GM23248 (cell line): ENCODE data around the gene SLC16A2. TPM values are rescaled to one million over a fixed set of nuclear protein-coding genes. Genes with fewer than 3 reads are reported as not detected.

ENCODE experiments used
- DNase-seq: peaks from one replicate; pipeline ENCODE4 v3.0.0-alpha.2; 2015
- H2AFZ ChIP-seq: fragments of 200-600 bp; sonication (generic); 2 replicates; pipeline ENCODE4 v1.6.1; 2016; ENCODE audit warnings: antibody characterized with exemption
- H3F3A ChIP-seq: fragments of 200-600 bp; sonication (generic); 2 replicates; pipeline ENCODE4 v1.6.1; 2016; ENCODE audit warnings: mild to moderate bottlenecking, antibody characterized with exemption, mixed run types; ENCODE audit not compliant: insufficient read depth
- H3K27ac ChIP-seq: fragments of 200-600 bp; sonication (generic); 2 replicates; pipeline ENCODE4 v1.5.1; 2016; ENCODE audit warnings: mild to moderate bottlenecking
- H3K27me3 ChIP-seq: fragments of 200-600 bp; sonication (generic); replicated peaks from 2 replicates; pipeline ENCODE4 v1.6.1; 2016; ENCODE audit warnings: mild to moderate bottlenecking; ENCODE audit not compliant: insufficient read depth
- H3K36me3 ChIP-seq: fragments of 200-600 bp; sonication (generic); 2 replicates; pipeline ENCODE4 v1.6.1; 2016; ENCODE audit warnings: low read depth, mild to moderate bottlenecking
- H3K4me1 ChIP-seq: fragments of 200-600 bp; sonication (generic); 2 replicates; pipeline ENCODE4 v1.6.1; 2016; ENCODE audit warnings: mild to moderate bottlenecking; ENCODE audit not compliant: insufficient read depth
- H3K4me2 ChIP-seq: fragments of 200-600 bp; sonication (generic); one replicate; pipeline ENCODE4 v1.6.1; 2016; ENCODE audit warnings: mild to moderate bottlenecking; ENCODE audit not compliant: unreplicated experiment
- H3K4me3 ChIP-seq: fragments of 200-600 bp; sonication (generic); 2 replicates; pipeline ENCODE4 v1.5.1; 2016; ENCODE audit warnings: mild to moderate bottlenecking
- H3K79me2 ChIP-seq: fragments of 200-600 bp; sonication (generic); 2 replicates; pipeline ENCODE4 v1.6.1; 2016; ENCODE audit warnings: mild to moderate bottlenecking; ENCODE audit not compliant: insufficient read depth
- H3K9ac ChIP-seq: fragments of 200-600 bp; sonication (generic); 2 replicates; pipeline ENCODE4 v1.6.1; 2016; ENCODE audit warnings: mild to moderate bottlenecking
- H3K9me2 ChIP-seq: fragments of 200-600 bp; sonication (generic); 2 replicates; pipeline ENCODE4 v1.6.1; 2016; ENCODE audit warnings: mixed run types, mild to moderate bottlenecking, moderate library complexity; ENCODE audit not compliant: insufficient read depth
- H3K9me3 ChIP-seq: fragments of 200-600 bp; sonication (generic); one replicate; pipeline ENCODE4 v1.6.1; 2017; ENCODE audit warnings: low read depth
- H4K20me1 ChIP-seq: fragments of 200-600 bp; sonication (generic); 2 replicates; pipeline ENCODE4 v1.6.0; 2016; ENCODE audit not compliant: insufficient read depth
- EZH2 ChIP-seq: fragments of 200-600 bp; sonication (generic); IDR thresholded peaks from 2 replicates; pipeline ENCODE4 v1.6.1; 2018; ENCODE audit warnings: antibody characterized with exemption, mild to moderate bottlenecking; ENCODE audit not compliant: insufficient read depth, poor library complexity, severe bottlenecking
- EZH2phosphoT487 ChIP-seq: fragments of 200-600 bp; sonication (generic); IDR thresholded peaks from 2 replicates; pipeline ENCODE4 v1.6.1; 2018; ENCODE audit warnings: antibody characterized with exemption, moderate library complexity, mild to moderate bottlenecking, low read depth; ENCODE audit not compliant: insufficient read depth
- WGBS, 2 experiments: methylation state at CpG; one replicate each; pipeline ENCODE4 v1.1.6; 2015 to 2017; ENCODE audit warnings: low lambda C conversion rate in 2 of 2, low coverage in 1 of 2; ENCODE audit errors: missing lambda C conversion rate in 2 of 2; 5-methylcytosine and 5-hydroxymethylcytosine counted together
- in situ Hi-C: fragments of 300-500 bp; cut with MboI; formaldehyde crosslinking; loops from 2 replicates; pipeline ENCODE4 v1.15.0; 2020
- polyA plus RNA-seq: library from polyadenylated mRNA; unstranded; fragments of >200 nt; fragmentation: Nextera tagmentation; extraction: Ambion mirVana; gene quantifications from 2 replicates; pipeline ENCODE4 v1.2.1, GENCODE V29; 2016
- total RNA-seq: library from RNA; depleted of rRNA; stranded (reverse); fragments of >200 nt; shearing (Covaris generic); gene quantifications from 2 replicates; pipeline ENCODE4 v1.2.3, GENCODE V29; 2014

Gene SLC16A2
- total and polyA plus RNA-seq, 2 experiments from 2014 or later: 53.0 to 55.6 TPM

DNA sequence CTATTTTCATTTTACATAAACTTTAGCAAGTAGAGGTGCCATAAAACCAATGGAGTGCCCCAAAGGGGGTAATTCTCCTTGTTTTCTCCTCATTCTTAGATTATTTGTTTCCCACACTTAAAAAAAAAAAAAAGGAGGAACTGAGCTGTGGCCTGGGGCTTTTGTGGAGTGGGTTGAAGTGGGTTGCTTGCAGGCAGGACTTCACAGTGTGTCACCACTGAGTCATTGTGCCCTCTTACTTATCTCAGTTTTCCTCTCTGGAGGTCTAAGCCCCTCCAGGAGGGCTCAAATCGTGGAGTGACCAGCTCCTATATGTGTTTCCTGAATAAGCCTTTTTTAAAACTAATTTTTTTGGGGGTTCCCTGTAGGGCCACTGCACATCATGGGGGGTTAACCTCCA is 69.0 kb downstream of the SLC16A2 start:
- Histone ChIP-seq H3K27me3 (no peaks in the 10 kb centered on the region), H3K27ac (no peak overlapping the region), H3K36me3 (no peaks in the 10 kb centered on the region), H2AFZ (no peak overlapping the region), H3K9ac (no peak overlapping the region), H3K9me3 (no peaks in the 10 kb centered on the region), H3K9me2 (no peaks in the 10 kb centered on the region), H4K20me1 (no peaks in the 10 kb centered on the region), H3K79me2 (no peaks in the 10 kb centered on the region), H3K4me2 (no peak overlapping the region), H3K4me1 (no peaks in the 10 kb centered on the region), H3F3A (no peaks in the 10 kb centered on the region), H3K4me3 (no peak overlapping the region)
- in situ Hi-C loops: no loop called here
- TF ChIP-seq EZH2 (no peak), EZH2phosphoT487 (no peak)
- WGBS, 2 experiments: 100% methylated on average over 1 of the region's 1 CpG
- DNase-seq: no peak

DNA sequence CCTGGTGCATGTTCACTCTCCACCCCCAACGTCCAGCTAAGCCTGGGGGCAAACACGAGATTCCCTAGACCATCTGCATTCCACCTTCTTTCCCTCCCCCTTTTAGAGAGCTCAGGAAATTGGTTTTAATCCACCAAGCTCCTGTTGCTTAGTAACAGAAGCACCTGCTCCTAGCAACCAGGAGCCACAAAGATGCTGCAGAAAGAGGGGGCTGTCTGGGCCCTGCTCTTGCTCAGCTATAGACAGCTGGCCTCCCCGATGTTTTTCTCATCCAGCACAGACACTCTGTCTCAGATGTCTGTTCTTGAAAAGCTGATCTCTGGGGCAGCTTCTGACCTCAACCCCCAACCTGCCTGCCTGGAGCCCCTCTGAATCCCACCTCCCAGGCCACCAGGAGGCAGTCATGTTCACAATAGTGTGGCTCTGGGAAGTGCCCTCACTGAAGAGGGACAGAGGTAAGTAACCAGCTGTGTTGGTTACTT is 71.5 kb downstream of the SLC16A2 start:
- no peaks in the 10 kb centered on the region for H4K20me1 ChIP-seq
- H3K4me1 ChIP-seq: no peaks in the 10 kb centered on the region
- no peak overlapping the region for H3K27ac ChIP-seq
- no peak for TF ChIP-seq EZH2
- TF ChIP-seq EZH2phosphoT487: no peak
- no peak for DNase-seq
- in situ Hi-C loops: no loop called here
- H3K27me3 ChIP-seq: no peaks in the 10 kb centered on the region
- H3K9ac ChIP-seq: no peak overlapping the region
- no peaks in the 10 kb centered on the region for H3K9me2 ChIP-seq
- H3F3A ChIP-seq: no peaks in the 10 kb centered on the region
- 89 to 94% methylated on average over 3 of the region's 3 CpGs for WGBS, 2 experiments
- H3K4me2 ChIP-seq: no peak overlapping the region
- H3K36me3 ChIP-seq: no peaks in the 10 kb centered on the region
- H3K9me3 ChIP-seq: no peaks in the 10 kb centered on the region
- no peaks in the 10 kb centered on the region for H3K79me2 ChIP-seq
- no peak overlapping the region for H3K4me3 ChIP-seq
- H2AFZ ChIP-seq: no peak overlapping the region

DNA sequence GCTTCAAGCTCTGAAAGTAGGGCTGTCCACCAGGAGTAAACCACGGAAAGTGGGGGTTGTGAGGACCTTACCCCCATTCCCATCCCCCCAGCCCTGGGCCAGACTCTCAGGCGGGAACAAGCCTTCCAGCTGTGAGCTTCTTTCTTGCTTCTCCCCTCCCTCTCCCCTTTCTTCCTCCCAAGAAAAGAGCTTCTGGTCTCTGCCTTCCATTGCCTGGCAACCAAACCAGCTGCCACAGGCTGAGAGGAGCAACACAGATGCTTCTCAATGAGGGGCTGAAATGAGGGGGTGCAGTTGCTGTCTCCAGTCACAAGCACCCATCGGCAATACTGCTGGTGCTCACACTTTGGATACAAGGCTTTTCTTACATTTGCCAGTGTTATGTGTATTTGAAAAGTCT is 72.5 kb downstream of the SLC16A2 start:
- H3F3A ChIP-seq: no peaks in the 10 kb centered on the region
- WGBS, 2 experiments: 92 to 100% methylated on average over 2 to 3 of the region's 3 CpGs
- H3K79me2 ChIP-seq: no peaks in the 10 kb centered on the region
- TF ChIP-seq EZH2: no peak
- no peak overlapping the region for H3K27ac ChIP-seq
- H3K4me3 ChIP-seq: no peak overlapping the region
- H3K4me2 ChIP-seq: no peak overlapping the region
- H4K20me1 ChIP-seq: no peaks in the 10 kb centered on the region
- H3K36me3 ChIP-seq: no peaks in the 10 kb centered on the region
- H3K9me2 ChIP-seq: no peaks in the 10 kb centered on the region
- H3K9ac ChIP-seq: no peak overlapping the region
- no peaks in the 10 kb centered on the region for H3K27me3 ChIP-seq
- no peaks in the 10 kb centered on the region for H3K4me1 ChIP-seq
- no peaks in the 10 kb centered on the region for H3K9me3 ChIP-seq
- in situ Hi-C loops: no loop called here
- no peak overlapping the region for H2AFZ ChIP-seq
- DNase-seq: no peak

DNA sequence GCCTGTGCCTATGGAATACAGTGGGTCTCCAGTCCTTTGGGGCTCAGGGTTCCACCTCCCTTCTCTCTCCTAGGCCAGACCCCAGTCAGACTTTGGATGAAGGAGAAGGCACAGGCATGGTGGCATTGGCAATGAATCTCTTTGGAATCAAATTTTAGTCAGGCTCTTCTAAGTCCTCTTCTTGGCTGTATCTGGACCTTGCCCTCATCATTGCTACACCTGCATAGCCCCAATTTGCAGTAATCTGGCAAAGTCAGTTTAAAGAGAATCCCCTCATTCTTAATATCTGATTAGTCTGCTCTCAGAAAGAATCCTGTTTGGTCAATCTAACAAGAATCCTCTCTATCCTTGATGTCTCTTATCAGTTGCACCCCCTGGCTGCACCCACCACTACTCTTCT is 77.6 kb downstream of the SLC16A2 start:
- H3K9ac ChIP-seq: no peak overlapping the region
- H3F3A ChIP-seq: no peaks in the 10 kb centered on the region
- in situ Hi-C loops: no loop called here
- no peak for DNase-seq
- H4K20me1 ChIP-seq: no peaks in the 10 kb centered on the region
- no peaks in the 10 kb centered on the region for H3K27me3 ChIP-seq
- TF ChIP-seq EZH2: no peak
- no peak for TF ChIP-seq EZH2phosphoT487
- 0 out of 2 replicates have a peak, but pooled peaks cover 5% of the 10 kb centered on the region for H3K79me2 ChIP-seq
- no peaks in the 10 kb centered on the region for H3K36me3 ChIP-seq
- no peak overlapping the region for H3K4me2 ChIP-seq
- no peaks in the 10 kb centered on the region for H3K9me2 ChIP-seq
- H3K4me3 ChIP-seq: no peak overlapping the region
- H2AFZ ChIP-seq: no peak overlapping the region
- no peaks in the 10 kb centered on the region for H3K4me1 ChIP-seq
- H3K27ac ChIP-seq: no peak overlapping the region
- H3K9me3 ChIP-seq: no peaks in the 10 kb centered on the region

DNA sequence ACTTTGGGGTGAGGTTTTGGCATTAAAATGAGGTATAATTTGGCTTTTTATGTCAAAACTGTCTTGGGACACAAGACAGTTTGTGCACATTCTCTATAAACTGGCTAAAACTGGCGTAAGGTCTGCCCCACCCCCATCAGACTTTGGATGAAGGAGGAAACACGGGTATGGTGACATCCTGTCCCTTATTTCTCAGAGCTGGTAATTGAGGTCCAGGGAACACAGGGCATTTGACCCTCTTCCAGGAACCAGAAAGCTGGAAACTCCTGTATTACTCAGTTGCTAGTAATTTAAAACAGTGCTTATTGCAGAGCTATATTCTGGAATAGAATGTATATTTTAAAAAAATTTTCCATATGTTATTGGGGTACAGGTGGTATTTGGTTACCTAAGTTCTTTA is 78.8 kb downstream of the SLC16A2 start:
- H3K4me3 ChIP-seq: no peak overlapping the region
- H3K27ac ChIP-seq: no peak overlapping the region
- H2AFZ ChIP-seq: no peak overlapping the region
- no peaks in the 10 kb centered on the region for H3K27me3 ChIP-seq
- no peak overlapping the region for H3K9ac ChIP-seq
- no peaks in the 10 kb centered on the region for H4K20me1 ChIP-seq
- no peak for TF ChIP-seq EZH2phosphoT487
- TF ChIP-seq EZH2: no peak
- H3K36me3 ChIP-seq: no peaks in the 10 kb centered on the region
- WGBS, 2 experiments: 92 to 100% methylated on average over 2 of the region's 2 CpGs
- no peaks in the 10 kb centered on the region for H3K9me2 ChIP-seq
- no peaks in the 10 kb centered on the region for H3F3A ChIP-seq
- no peak for DNase-seq
- in situ Hi-C loops: no loop called here
- H3K79me2 ChIP-seq: 0 out of 2 replicates have a peak, but pooled peaks cover 5% of the 10 kb centered on the region
- H3K4me2 ChIP-seq: no peak overlapping the region
- H3K4me1 ChIP-seq: no peaks in the 10 kb centered on the region
- H3K9me3 ChIP-seq: no peaks in the 10 kb centered on the region
